GM21576 (cell line): ENCODE data around the gene HYCC1.
"Not testable (repeated sequence)": the region's sequence is repeated elsewhere in the genome, so short reads cannot be mapped to it uniquely, and the experiment has no call there.

Experiments used
- ATAC-seq: cut with Tn5 transposase; IDR thresholded peaks from one replicate; pipeline ENCODE4 v1.9.1; 2021; ENCODE audit warnings: mild to moderate bottlenecking, moderate library complexity; ENCODE audit not compliant: unreplicated experiment

The HYCC1 gene

GRCh38 chr7:22989643-22990587 is 24.0 kb downstream of the HYCC1 start:
- no peak for ATAC-seq

GRCh38 chr7:22985436-22985835 is 28.5 kb downstream of the HYCC1 start:
- no peak for ATAC-seq

DNA sequence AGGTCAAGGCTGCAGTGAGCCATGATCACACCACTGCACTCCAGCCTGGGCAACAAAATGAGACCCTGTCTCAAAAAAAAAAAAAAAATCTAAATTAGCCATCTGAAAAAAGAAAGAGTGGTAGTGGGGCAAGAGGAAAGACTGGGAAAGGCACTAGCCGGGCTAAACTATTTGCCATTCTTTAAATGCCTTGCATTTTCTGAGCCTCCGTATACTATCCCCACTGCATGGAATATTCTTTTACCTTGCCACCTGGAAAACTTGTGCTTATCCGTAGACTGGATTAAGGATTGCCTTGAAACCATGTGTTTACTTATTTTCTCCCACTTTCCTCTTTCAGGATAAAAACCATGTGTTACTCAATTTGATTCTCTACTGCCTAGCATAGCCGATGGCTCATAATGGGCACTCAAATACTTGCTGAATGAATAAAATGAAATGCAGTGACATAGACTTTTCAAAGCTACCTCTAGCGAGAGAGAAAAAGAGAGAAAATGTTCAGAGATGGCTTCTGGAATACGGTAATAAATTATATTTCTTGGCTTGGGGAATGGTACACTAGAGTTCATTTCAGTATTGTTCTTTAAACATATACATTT is 30.6 kb downstream of the HYCC1 start:
- no peak for ATAC-seq

DNA sequence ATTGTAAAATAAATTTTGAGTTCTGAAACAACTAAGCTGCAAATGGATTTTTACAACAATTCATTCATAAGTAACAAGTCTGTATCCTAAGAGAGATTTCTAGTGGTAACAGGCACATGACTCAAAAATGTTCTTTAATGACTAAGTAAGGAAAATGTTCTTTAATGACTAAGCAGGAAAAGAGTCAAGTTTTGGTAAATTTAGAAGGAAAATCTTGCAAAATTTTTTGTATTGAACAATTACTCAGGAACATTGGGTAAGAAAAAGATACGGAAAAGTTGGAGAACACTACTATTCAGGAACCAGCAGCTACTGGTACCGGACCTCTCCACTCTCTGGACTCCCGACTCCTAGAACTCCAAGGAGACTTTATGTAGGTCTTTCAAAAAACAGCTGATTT is 33.5 kb downstream of the HYCC1 start:
- ATAC-seq = no peak

- no peak for ATAC-seq
Measured at GRCh38 chr7:22979861-22980260, 34.1 kb downstream of the HYCC1 start.

GRCh38 chr7:22979251-22979650 is 34.7 kb downstream of the HYCC1 start:
- no peak for ATAC-seq

DNA sequence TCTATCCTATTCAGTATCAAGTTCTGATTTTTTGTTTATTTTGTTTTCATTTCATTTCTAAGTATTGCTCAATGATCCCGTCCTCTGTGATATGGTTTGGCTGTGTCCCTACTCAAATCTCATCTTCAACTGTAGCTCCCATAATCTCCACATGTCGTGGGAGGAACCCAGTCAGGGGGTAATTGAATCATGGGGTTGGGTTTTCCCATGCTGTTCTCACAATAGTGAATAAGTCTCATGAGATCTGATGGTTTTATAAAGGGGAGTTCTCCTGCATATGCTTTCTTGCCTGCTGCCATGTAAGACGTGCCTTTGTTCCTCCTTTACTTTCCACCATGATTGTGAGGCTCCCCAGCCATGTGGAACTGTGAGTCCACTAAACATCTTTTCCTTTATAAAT is 39.3 kb downstream of the HYCC1 start:
- not testable (repeated sequence) for ATAC-seq

DNA sequence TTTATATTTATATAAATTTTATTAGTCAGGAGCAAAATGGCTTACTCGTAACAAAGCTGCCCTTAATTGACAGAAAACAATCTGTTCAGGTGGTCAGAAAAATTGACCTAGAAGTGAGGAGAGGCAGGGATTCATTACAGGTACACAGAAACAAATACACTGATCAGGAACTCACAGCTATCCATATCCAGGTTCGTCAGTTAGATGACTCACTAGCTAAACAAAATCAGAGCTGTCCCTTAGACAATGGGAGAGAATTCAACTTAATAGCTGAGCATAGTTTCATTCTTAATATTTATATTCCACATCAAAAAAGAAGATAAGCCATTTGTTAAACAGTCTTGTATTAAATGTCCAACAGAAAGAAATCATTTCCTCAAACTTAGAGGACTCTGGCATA is 41.7 kb downstream of the HYCC1 start:
- no peak for ATAC-seq

DNA sequence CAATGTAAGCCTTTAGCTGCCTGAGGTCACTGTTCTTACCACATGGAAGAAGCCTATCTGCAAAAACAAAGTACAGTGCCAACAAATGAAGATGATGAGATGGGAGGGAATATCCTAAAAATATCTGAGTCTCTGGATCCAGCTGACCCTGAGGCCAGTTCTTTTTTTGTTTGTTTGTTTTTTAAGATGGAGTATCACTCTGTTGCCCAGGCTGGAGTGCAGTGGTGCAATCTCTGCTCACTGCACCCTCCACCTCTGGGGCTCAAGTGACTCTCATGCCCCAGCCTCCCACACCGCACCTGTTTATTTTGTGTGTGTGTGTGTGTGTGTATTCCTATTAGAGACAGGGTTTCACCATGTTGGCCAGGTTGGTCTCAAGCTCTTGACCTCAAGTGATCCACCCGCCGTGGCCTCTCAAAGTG is 44.9 kb downstream of the HYCC1 start:
- ATAC-seq = no peak
